H9 (cell line): Measurements from ENCODE around the gene SOSTDC1. TPM values are rescaled to one million over a fixed set of nuclear protein-coding genes. Genes with fewer than 3 reads are reported as not detected.
"Not testable (repeated sequence)": the region's sequence is repeated elsewhere in the genome, so short reads cannot be mapped to it uniquely, and the experiment has no call there.

Experiments
- DNase-seq: peaks from one replicate; pipeline ENCODE4 v3.0.0-alpha.2; 2017
- H2AFZ ChIP-seq: one replicate; pipeline ENCODE4 v1.6.1; 2013; ENCODE audit warnings: mild to moderate bottlenecking, low read length, control low read depth, moderate library complexity
- H2AK5ac ChIP-seq: 2 replicates; pipeline ENCODE4 v1.6.1; 2013; ENCODE audit warnings: low read length, control low read depth, mixed read lengths; ENCODE audit not compliant: insufficient read length
- H2BK120ac ChIP-seq: one replicate; pipeline ENCODE4 v1.6.1; 2013; ENCODE audit warnings: low read depth, mild to moderate bottlenecking, low read length, control low read depth, inconsistent platforms; ENCODE audit not compliant: poor library complexity, severe bottlenecking
- H2BK12ac ChIP-seq: 2 replicates; pipeline ENCODE4 v1.6.1; 2013; ENCODE audit warnings: low read length, control low read depth, mixed read lengths, low read depth; ENCODE audit not compliant: insufficient read length
- H2BK15ac ChIP-seq: 2 replicates; pipeline ENCODE4 v1.6.1; 2013; ENCODE audit warnings: low read depth, low read length, control low read depth
- H2BK20ac ChIP-seq: one replicate; pipeline ENCODE4 v1.6.1; 2013; ENCODE audit warnings: low read depth, mild to moderate bottlenecking, low read length, control low read depth, inconsistent platforms; ENCODE audit not compliant: poor library complexity, severe bottlenecking
- H2BK5ac ChIP-seq: 2 replicates; pipeline ENCODE4 v1.6.1; 2013; ENCODE audit warnings: low read length, control low read depth, mixed read lengths; ENCODE audit not compliant: insufficient read length
- H3K14ac ChIP-seq: 2 replicates; pipeline ENCODE4 v1.6.1; 2013; ENCODE audit warnings: low read length, control low read depth; ENCODE audit not compliant: insufficient read depth
- H3K18ac ChIP-seq: 2 replicates; pipeline ENCODE4 v1.6.1; 2013; ENCODE audit warnings: low read depth, mild to moderate bottlenecking, mixed read lengths, low read length, control low read depth; ENCODE audit not compliant: insufficient read length
- H3K23ac ChIP-seq: 2 replicates; pipeline ENCODE4 v1.6.1; 2013; ENCODE audit warnings: low read length, control low read depth, mixed read lengths, low read depth; ENCODE audit not compliant: insufficient read length
- H3K23me2 ChIP-seq: 2 replicates; pipeline ENCODE4 v1.6.1; 2013; ENCODE audit warnings: low read depth, mild to moderate bottlenecking, mixed read lengths, low read length, control low read depth; ENCODE audit not compliant: insufficient read length, poor library complexity, severe bottlenecking
- H3K27ac ChIP-seq: 2 replicates; pipeline ENCODE4 v1.5.1; 2013; ENCODE audit warnings: low read length, control low read depth, mixed read lengths, low read depth; ENCODE audit not compliant: insufficient read length
- H3K27me3 ChIP-seq: 2 replicates; pipeline ENCODE4 v1.6.1; 2013; ENCODE audit warnings: low read length, control low read depth, inconsistent platforms; ENCODE audit not compliant: insufficient read depth
- H3K4ac ChIP-seq: 2 replicates; pipeline ENCODE4 v1.6.1; 2013; ENCODE audit warnings: low read depth, mild to moderate bottlenecking, control low read depth, inconsistent platforms, low read length, moderate library complexity
- H3K4me1 ChIP-seq: 2 replicates; pipeline ENCODE4 v1.6.1; 2013; ENCODE audit warnings: low read length, control low read depth, inconsistent platforms; ENCODE audit not compliant: insufficient read depth
- H3K4me2 ChIP-seq: 2 replicates; pipeline ENCODE4 v1.6.1; 2013; ENCODE audit warnings: low read length, control low read depth, mixed read lengths; ENCODE audit not compliant: insufficient read length, insufficient read depth
- H3K56ac ChIP-seq: 2 replicates; pipeline ENCODE4 v1.6.1; 2013; ENCODE audit warnings: low read depth, mild to moderate bottlenecking, mixed read lengths, low read length, control low read depth; ENCODE audit not compliant: insufficient read length
- H3K79me1 ChIP-seq: 2 replicates; pipeline ENCODE4 v1.6.1; 2013; ENCODE audit warnings: low read depth, mild to moderate bottlenecking, moderate library complexity, low read length, control low read depth, inconsistent platforms; ENCODE audit not compliant: insufficient read depth, poor library complexity, severe bottlenecking
- H3K79me2 ChIP-seq: 2 replicates; pipeline ENCODE4 v1.6.1; 2013; ENCODE audit warnings: low read length, control low read depth, inconsistent platforms; ENCODE audit not compliant: insufficient read depth
- H3K9ac ChIP-seq: 2 replicates; pipeline ENCODE4 v1.6.1; 2013; ENCODE audit warnings: low read length, control low read depth, mixed read lengths; ENCODE audit not compliant: insufficient read length; ENCODE audit errors: extremely low read depth
- H3K9me3 ChIP-seq: one replicate; pipeline ENCODE4 v1.6.1; 2013; ENCODE audit warnings: low read depth, low read length, inconsistent platforms; ENCODE audit not compliant: control insufficient read depth
- H3T11ph ChIP-seq: one replicate; pipeline ENCODE4 v1.6.1; 2013; ENCODE audit warnings: mild to moderate bottlenecking, low read length, control low read depth, inconsistent platforms
- H4K20me1 ChIP-seq: one replicate; pipeline ENCODE4 v1.6.1; 2013; ENCODE audit not compliant: control insufficient read depth, insufficient read length, insufficient read depth
- H4K5ac ChIP-seq: 2 replicates; pipeline ENCODE4 v1.6.1; 2013; ENCODE audit warnings: low read depth, mild to moderate bottlenecking, mixed read lengths, low read length, control low read depth; ENCODE audit not compliant: insufficient read length
- H4K8ac ChIP-seq: replicated peaks from 2 replicates; pipeline ENCODE4 v1.6.1; 2013; ENCODE audit warnings: low read length, control low read depth, mixed read lengths, low read depth; ENCODE audit not compliant: insufficient read length
- H4K91ac ChIP-seq: 2 replicates; pipeline ENCODE4 v1.6.1; 2013; ENCODE audit warnings: low read depth, mild to moderate bottlenecking, moderate library complexity, mixed read lengths, low read length, control low read depth; ENCODE audit not compliant: insufficient read length
- H3K27ac Mint-ChIP-seq, 3 experiments: 2 replicates in 2 of 3; 3 replicates in 1 of 3; pipeline ENCODE4 v1.8.0; 2020 to 2021; ENCODE audit warnings: mixed read lengths in 3 of 3, mild to moderate bottlenecking in 1 of 3, moderate library complexity in 1 of 3
- H3K27me3 Mint-ChIP-seq: 2 replicates; pipeline ENCODE4 v1.8.0; 2021; ENCODE audit warnings: low read depth, mild to moderate bottlenecking, moderate library complexity, mixed read lengths
- H3K36me3 Mint-ChIP-seq, 3 experiments: 2 replicates in 2 of 3; 3 replicates in 1 of 3; pipeline ENCODE4 v1.8.0; 2020 to 2021; ENCODE audit warnings: low read depth in 3 of 3, mixed read lengths in 3 of 3; ENCODE audit not compliant: insufficient read depth in 1 of 3
- H3K4me1 Mint-ChIP-seq, 2 experiments: 2 replicates each; pipeline ENCODE4 v1.8.0; 2020; ENCODE audit warnings: mixed read lengths in 2 of 2
- H3K4me3 Mint-ChIP-seq, 2 experiments: 2 replicates in 1 of 2; 3 replicates in 1 of 2; pipeline ENCODE4 v1.8.0; 2020 to 2021; ENCODE audit warnings: mild to moderate bottlenecking in 2 of 2, mixed read lengths in 2 of 2, moderate library complexity in 1 of 2
- H3K9me3 Mint-ChIP-seq, 2 experiments: 2 replicates in 1 of 2; 3 replicates in 1 of 2; pipeline ENCODE4 v1.8.0; 2020; ENCODE audit warnings: mild to moderate bottlenecking in 2 of 2, mixed read lengths in 2 of 2, moderate library complexity in 1 of 2
- WGBS: extraction: QIAGEN DNeasy Blood & Tissue Kit; methylation state at CpG from one replicate; pipeline ENCODE4 v1.1.7; 2013; ENCODE audit warnings: missing lambda C conversion rate, low lambda C conversion rate, mixed read lengths; ENCODE audit not compliant: insufficient read length; ENCODE audit errors: extremely low coverage; 5-methylcytosine and 5-hydroxymethylcytosine counted together
- total RNA-seq: library from RNA; stranded (reverse); gene quantifications from 2 replicates; pipeline ENCODE4 v1.2.1, GENCODE V29; 2021
- TF ChIP-seq, protein P1 (sequence below): fragments of 200-600 bp; sonication (generic); conservative IDR thresholded peaks from 3 replicates; pipeline ENCODE4 v1.8.0; 2021; ENCODE audit warnings: antibody characterized with exemption, mild to moderate bottlenecking

SOSTDC1 gene
- total RNA-seq, 1 experiment from 2014 or later = not detected

DNA sequence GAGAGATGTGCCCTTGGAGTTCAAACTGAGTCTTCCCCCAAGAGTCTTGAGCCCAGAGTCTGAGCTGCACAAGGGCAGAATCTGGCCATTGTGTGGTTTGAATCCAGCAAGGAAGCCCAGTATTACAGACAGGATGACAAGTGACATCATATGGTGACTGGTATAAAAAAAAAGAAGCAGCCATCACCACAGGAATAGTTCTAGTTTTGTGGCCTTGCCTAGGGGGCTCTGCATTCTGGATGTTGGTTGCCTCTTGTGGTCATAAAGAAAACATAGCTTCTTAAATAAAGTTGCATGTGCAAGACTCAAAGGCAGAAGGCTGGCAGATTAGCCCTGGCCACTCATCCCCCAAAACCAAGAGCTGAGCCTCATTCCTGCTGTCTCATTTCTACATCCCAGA lies 44.3 kb upstream of the SOSTDC1 start:
- no peaks in the 10 kb centered on the region for H3K79me1 ChIP-seq
- H3T11ph ChIP-seq = no peak overlapping the region
- H3K56ac ChIP-seq = no peak overlapping the region
- no peaks in the 10 kb centered on the region for H3K36me3 Mint-ChIP-seq
- no peaks in the 10 kb centered on the region for H3K23me2 ChIP-seq
- no peaks in the 10 kb centered on the region for H3K27me3 ChIP-seq
- H3K4me1 Mint-ChIP-seq = peaks cover 5 to 14% of the 10 kb centered on the region in 2 experiments; a peak in 3 of 4 replicates
- no peak overlapping the region for H3K27ac ChIP-seq
- H3K18ac ChIP-seq = no peak overlapping the region
- H3K27me3 Mint-ChIP-seq = no peaks in the 10 kb centered on the region
- H2BK120ac ChIP-seq = no peak overlapping the region
- no peak overlapping the region for H3K14ac ChIP-seq
- no peak overlapping the region for H3K23ac ChIP-seq
- no peak overlapping the region for H2AFZ ChIP-seq
- no peak overlapping the region for H2BK15ac ChIP-seq
- no peak overlapping the region for H3K9ac ChIP-seq
- H3K4me2 ChIP-seq = no peak overlapping the region
- H2BK12ac ChIP-seq = no peak overlapping the region
- H3K27ac Mint-ChIP-seq = peak overlapping the region in 1 of 3 experiments; percentile 49; a peak in 1 of 7 replicates
- DNase-seq = no peak
- H4K20me1 ChIP-seq = no peaks in the 10 kb centered on the region
- TF ChIP-seq, protein P1, sequence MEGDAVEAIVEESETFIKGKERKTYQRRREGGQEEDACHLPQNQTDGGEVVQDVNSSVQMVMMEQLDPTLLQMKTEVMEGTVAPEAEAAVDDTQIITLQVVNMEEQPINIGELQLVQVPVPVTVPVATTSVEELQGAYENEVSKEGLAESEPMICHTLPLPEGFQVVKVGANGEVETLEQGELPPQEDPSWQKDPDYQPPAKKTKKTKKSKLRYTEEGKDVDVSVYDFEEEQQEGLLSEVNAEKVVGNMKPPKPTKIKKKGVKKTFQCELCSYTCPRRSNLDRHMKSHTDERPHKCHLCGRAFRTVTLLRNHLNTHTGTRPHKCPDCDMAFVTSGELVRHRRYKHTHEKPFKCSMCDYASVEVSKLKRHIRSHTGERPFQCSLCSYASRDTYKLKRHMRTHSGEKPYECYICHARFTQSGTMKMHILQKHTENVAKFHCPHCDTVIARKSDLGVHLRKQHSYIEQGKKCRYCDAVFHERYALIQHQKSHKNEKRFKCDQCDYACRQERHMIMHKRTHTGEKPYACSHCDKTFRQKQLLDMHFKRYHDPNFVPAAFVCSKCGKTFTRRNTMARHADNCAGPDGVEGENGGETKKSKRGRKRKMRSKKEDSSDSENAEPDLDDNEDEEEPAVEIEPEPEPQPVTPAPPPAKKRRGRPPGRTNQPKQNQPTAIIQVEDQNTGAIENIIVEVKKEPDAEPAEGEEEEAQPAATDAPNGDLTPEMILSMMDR = no peak
- H2BK20ac ChIP-seq = no peak overlapping the region
- no peak overlapping the region for H4K5ac ChIP-seq
- no peak overlapping the region for H2AK5ac ChIP-seq
- no peaks in the 10 kb centered on the region for H3K79me2 ChIP-seq
- H3K9me3 Mint-ChIP-seq = no peaks in the 10 kb centered on the region
- no peak overlapping the region for H4K91ac ChIP-seq
- no peak overlapping the region for H3K4me3 Mint-ChIP-seq
- peaks cover 4% of the 10 kb centered on the region; the same call in 1 of the 2 replicates for H3K4me1 ChIP-seq
- H3K9me3 ChIP-seq = no peaks in the 10 kb centered on the region
- no peak overlapping the region for H4K8ac ChIP-seq
- H3K4ac ChIP-seq = no peak overlapping the region
- H2BK5ac ChIP-seq = no peak overlapping the region

DNA sequence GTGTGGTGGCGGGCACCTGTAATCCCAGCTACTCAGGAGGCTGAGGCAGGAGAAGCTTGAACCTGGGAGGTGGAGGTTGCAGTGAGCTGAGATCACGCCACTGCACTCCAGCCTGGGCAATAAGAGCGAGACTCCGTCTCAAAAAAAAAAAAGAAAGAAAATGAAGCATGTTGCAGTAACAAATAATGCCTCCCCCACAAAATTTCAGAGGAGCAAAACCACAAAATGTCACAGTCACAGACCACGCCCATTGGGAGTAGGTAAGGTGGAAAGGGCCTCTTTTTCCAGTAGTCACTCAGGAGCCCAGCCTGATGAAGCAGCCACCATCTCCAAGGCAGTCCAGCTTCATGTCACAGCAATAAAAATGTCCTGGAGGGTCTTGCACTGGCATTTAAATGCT lies 40.9 kb upstream of the SOSTDC1 start:
- H3K79me1 ChIP-seq, H3T11ph ChIP-seq, H3K9me3 Mint-ChIP-seq, H4K5ac ChIP-seq, H3K18ac ChIP-seq, H4K8ac ChIP-seq, H2BK20ac ChIP-seq, H3K4ac ChIP-seq, H2AFZ ChIP-seq, H3K4me1 ChIP-seq, H4K20me1 ChIP-seq, H4K91ac ChIP-seq, H2BK120ac ChIP-seq, DNase-seq, H3K9me3 ChIP-seq, H3K23ac ChIP-seq, H2BK5ac ChIP-seq, H3K27ac ChIP-seq, H3K27ac Mint-ChIP-seq, H2AK5ac ChIP-seq, H3K56ac ChIP-seq, H3K4me2 ChIP-seq, H3K14ac ChIP-seq, H2BK12ac ChIP-seq, H3K36me3 Mint-ChIP-seq, H2BK15ac ChIP-seq, H3K79me2 ChIP-seq, H3K27me3 Mint-ChIP-seq, H3K4me3 Mint-ChIP-seq, H3K4me1 Mint-ChIP-seq, H3K23me2 ChIP-seq, H3K27me3 ChIP-seq, H3K9ac ChIP-seq: not testable (repeated sequence)
- WGBS = no CpG with 5 or more reads among the region's 5 CpGs
